Body of pancreas (tissue), 4 donors: ENCODE measurements around the gene BET1L.

Experiments used
- CTCF ChIP-seq, 7 experiments: fragments of 450-650 bp in 4 of 7; fragments of 200-600 bp in 3 of 7; sonication (generic) in 3 of 7; IDR thresholded peaks; one replicate each; pipeline ENCODE4 v1.5.1; 2016 to 2019; ENCODE audit warnings: antibody characterized with exemption in 7 of 7
- POLR2A ChIP-seq, 3 donors: fragments of 450-650 bp; IDR thresholded peaks; one replicate each; pipeline ENCODE4 v1.6.1; 2016; ENCODE audit warnings: antibody characterized with exemption in 3 of 3, mild to moderate bottlenecking in 2 of 3

- TF ChIP-seq CTCF (IDR thresholded peaks at IDR 0.05) (no peak), POLR2A (IDR thresholded peaks at IDR 0.05) (peak; percentile 67 to 82 (median 69))
Measured at GRCh38 chr11:208181-208916, 1.1 kb upstream of the BET1L start.
